Coronary artery (tissue), 2 donors: Measurements from ENCODE around the gene LCLAT1.
"Not testable (repeated sequence)": the region's sequence is repeated elsewhere in the genome, so short reads cannot be mapped to it uniquely, and the experiment has no call there.

Experiments
- DNase-seq: peaks from one replicate; pipeline ENCODE4 v3.0.0-alpha.2; 2017; ENCODE audit warnings: low spot score
- H3K27ac ChIP-seq, 2 donors: fragments of 200-600 bp; sonication (generic); one replicate each; pipeline ENCODE4 v1.5.1; 2016 to 2019
- H3K4me3 ChIP-seq: fragments of 200-600 bp; sonication (generic); 2 replicates; pipeline ENCODE4 v1.5.1; 2016; ENCODE audit warnings: mild to moderate bottlenecking, moderate library complexity
- TF ChIP-seq, protein P1 (sequence below): fragments of 200-600 bp; sonication (generic); IDR thresholded peaks from one replicate; pipeline ENCODE4 v1.5.1; 2019; ENCODE audit warnings: antibody characterized with exemption

LCLAT1 gene

GRCh38 chr2:30486655-30487054, 39.6 kb downstream of the LCLAT1 start:
- no peak overlapping the region for H3K4me3 ChIP-seq
- no peak for DNase-seq
- no peak overlapping the region for H3K27ac ChIP-seq
- TF ChIP-seq, protein P1, sequence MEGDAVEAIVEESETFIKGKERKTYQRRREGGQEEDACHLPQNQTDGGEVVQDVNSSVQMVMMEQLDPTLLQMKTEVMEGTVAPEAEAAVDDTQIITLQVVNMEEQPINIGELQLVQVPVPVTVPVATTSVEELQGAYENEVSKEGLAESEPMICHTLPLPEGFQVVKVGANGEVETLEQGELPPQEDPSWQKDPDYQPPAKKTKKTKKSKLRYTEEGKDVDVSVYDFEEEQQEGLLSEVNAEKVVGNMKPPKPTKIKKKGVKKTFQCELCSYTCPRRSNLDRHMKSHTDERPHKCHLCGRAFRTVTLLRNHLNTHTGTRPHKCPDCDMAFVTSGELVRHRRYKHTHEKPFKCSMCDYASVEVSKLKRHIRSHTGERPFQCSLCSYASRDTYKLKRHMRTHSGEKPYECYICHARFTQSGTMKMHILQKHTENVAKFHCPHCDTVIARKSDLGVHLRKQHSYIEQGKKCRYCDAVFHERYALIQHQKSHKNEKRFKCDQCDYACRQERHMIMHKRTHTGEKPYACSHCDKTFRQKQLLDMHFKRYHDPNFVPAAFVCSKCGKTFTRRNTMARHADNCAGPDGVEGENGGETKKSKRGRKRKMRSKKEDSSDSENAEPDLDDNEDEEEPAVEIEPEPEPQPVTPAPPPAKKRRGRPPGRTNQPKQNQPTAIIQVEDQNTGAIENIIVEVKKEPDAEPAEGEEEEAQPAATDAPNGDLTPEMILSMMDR: no peak

- TF ChIP-seq, protein P1: no peak
- Histone ChIP-seq H3K27ac (peak overlapping the region in 1 of 2 donors; percentile 7), H3K4me3 (no peak overlapping the region)
- no peak for DNase-seq
These were observed 40.6 kb downstream of the LCLAT1 start for GRCh38 chr2:30487603-30488002.

- TF ChIP-seq, protein P1: no peak
- DNase-seq: no peak
- Histone ChIP-seq H3K4me3 (no peak overlapping the region), H3K27ac (no peak overlapping the region)
These were observed 41.1 kb downstream of the LCLAT1 start for GRCh38 chr2:30488012-30488659.

DNA sequence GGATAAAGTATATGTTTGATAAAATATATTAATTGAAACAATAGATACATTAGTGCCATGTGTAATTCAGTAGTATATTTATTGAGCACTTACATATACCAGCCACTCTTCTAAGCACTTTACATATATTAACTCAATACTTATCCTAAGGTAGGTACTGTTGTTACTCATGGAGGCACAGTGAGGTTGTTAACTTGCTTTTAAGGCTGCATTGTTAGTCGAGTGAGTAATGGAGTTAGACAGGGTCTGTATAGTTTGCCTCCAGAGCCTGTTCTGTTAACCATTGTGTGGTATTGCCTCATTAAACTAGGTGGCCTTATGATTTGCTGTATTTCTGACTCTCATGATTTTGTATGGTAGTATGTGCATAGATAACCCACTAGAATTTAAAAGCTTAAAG, 44.2 kb downstream of the LCLAT1 start:
- no peak overlapping the region for H3K4me3 ChIP-seq
- H3K27ac ChIP-seq: no peak overlapping the region
- no peak for DNase-seq
- TF ChIP-seq, protein P1: no peak

DNA sequence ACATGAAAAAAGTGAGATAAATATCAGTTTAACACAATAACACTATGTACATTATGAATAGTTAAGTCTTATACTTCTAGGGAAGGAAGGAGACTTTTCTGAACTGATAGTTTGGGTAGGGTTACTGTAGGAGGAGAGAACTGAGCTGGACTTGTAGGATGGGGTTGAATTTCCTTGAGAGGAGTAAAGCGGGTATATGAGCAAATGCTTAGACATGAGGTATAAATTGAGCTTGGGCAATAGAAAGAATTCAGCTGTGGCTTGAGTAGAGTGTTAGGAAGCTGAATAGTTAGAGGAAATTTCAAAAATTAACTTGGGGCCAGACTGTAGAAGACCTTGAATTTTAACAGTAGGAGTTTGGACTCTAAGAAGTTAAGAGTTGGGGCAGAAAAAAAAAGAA, 45.1 kb downstream of the LCLAT1 start:
- TF ChIP-seq, protein P1: no peak
- H3K4me3 ChIP-seq: no peak overlapping the region
- DNase-seq: no peak

DNA sequence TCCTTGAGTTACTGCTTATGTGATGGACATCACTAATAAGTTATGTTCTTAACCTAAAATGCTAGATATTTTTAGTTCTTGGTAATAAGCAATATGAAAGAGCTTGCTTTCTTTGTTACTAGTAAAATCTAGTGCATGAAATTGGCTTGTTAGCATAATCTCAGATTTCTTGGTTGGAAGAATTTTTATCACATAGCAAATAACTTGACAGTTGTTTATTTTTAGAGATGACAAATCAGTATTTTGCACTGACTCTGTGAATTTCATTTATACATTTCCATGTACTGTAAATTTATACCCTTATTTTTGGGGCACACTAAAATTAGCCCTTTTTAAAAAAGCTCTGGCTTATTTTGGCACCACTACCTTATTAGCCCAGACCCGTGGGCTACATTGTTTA, 45.6 kb downstream of the LCLAT1 start:
- TF ChIP-seq, protein P1: no peak
- DNase-seq: no peak
- H3K27ac ChIP-seq: peak overlapping the region in 1 of 2 donors; percentile 30
- H3K4me3 ChIP-seq: no peak overlapping the region

More for the DNA sequence above, 45.1 kb downstream of the LCLAT1 start:
- H3K27ac ChIP-seq: no peak overlapping the region

DNA sequence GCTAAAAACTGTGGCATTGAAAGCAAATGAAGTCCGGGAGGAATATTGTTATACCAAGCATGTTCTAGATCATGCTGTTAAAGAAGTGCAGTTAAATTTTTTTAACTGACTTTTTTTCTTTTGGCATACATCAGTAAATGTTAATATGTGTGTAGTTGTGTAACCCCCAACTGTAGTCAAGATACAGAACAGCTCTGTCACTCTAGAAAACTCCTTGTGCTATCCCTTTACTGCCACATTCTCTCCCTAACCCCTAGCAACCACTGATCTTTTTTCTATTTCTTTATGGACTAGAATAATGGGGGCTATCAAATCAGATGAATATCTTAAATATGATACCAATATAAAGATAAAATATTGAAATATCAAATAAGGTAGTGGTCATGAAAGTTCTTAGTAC, 46.4 kb downstream of the LCLAT1 start:
- no peak overlapping the region for H3K27ac ChIP-seq
- no peak for DNase-seq
- H3K4me3 ChIP-seq: no peak overlapping the region
- TF ChIP-seq, protein P1: no peak

- not testable (repeated sequence) for DNase-seq, H3K4me3 ChIP-seq, H3K27ac ChIP-seq
These were observed 48.9 kb downstream of the LCLAT1 start for GRCh38 chr2:30495896-30496295.
